Fibroblast of lung (primary cell): ENCODE data around the gene ZCCHC14.

Experiments used
- CTCF ChIP-seq, 2 donors: IDR thresholded peaks in 1 of 2; conservative IDR thresholded peaks in 1 of 2; 1 replicate in 1 of 2; 2 replicates in 1 of 2; pipeline ENCODE4 v1.5.1; 2011 to 2012; ENCODE audit warnings: low read length in 2 of 2, control low read depth in 1 of 2, inconsistent platforms in 1 of 2, low read depth in 1 of 2, mild to moderate bottlenecking in 1 of 2
- EZH2 ChIP-seq: IDR thresholded peaks from 2 replicates; pipeline ENCODE4 v1.5.1; 2012; ENCODE audit warnings: low read length, control low read depth, mild to moderate bottlenecking; ENCODE audit errors: missing control alignments

- TF ChIP-seq EZH2 (no peak), CTCF (conservative IDR thresholded peaks at IDR 0.05 in 1 of 2, IDR thresholded peaks at IDR 0.05 in 1 of 2; ENCODE audit: low read depth in 1 of 2, low read length in 2 of 2) (no peak)
Observed at GRCh38 chr16:87358250-87358649, 134.6 kb downstream of the ZCCHC14 start.
